ENCODE measurements around the gene CASP9.

- no peak for TF ChIP-seq POLR2A (IDR thresholded peaks at IDR 0.05)
- no peak for TF ChIP-seq CTCF (IDR thresholded peaks at IDR 0.05)
These were observed 653 bp downstream of the CASP9 start for GRCh38 chr1:15523104-15524020.
